H9 (cell line): ENCODE results near the gene ACYP1. TPM values are rescaled to one million over a fixed set of nuclear protein-coding genes. Genes with fewer than 3 reads are reported as not detected.

Source experiments
- DNase-seq: peaks from one replicate; pipeline ENCODE4 v3.0.0-alpha.2; 2017
- H2AFZ ChIP-seq: one replicate; pipeline ENCODE4 v1.6.1; 2013; ENCODE audit warnings: mild to moderate bottlenecking, low read length, control low read depth, moderate library complexity
- H2AK5ac ChIP-seq: 2 replicates; pipeline ENCODE4 v1.6.1; 2013; ENCODE audit warnings: low read length, control low read depth, mixed read lengths; ENCODE audit not compliant: insufficient read length
- H2BK120ac ChIP-seq: one replicate; pipeline ENCODE4 v1.6.1; 2013; ENCODE audit warnings: low read depth, mild to moderate bottlenecking, low read length, control low read depth, inconsistent platforms; ENCODE audit not compliant: poor library complexity, severe bottlenecking
- H2BK12ac ChIP-seq: 2 replicates; pipeline ENCODE4 v1.6.1; 2013; ENCODE audit warnings: low read length, control low read depth, mixed read lengths, low read depth; ENCODE audit not compliant: insufficient read length
- H2BK15ac ChIP-seq: 2 replicates; pipeline ENCODE4 v1.6.1; 2013; ENCODE audit warnings: low read depth, low read length, control low read depth
- H2BK20ac ChIP-seq: one replicate; pipeline ENCODE4 v1.6.1; 2013; ENCODE audit warnings: low read depth, mild to moderate bottlenecking, low read length, control low read depth, inconsistent platforms; ENCODE audit not compliant: poor library complexity, severe bottlenecking
- H2BK5ac ChIP-seq: 2 replicates; pipeline ENCODE4 v1.6.1; 2013; ENCODE audit warnings: low read length, control low read depth, mixed read lengths; ENCODE audit not compliant: insufficient read length
- H3K14ac ChIP-seq: 2 replicates; pipeline ENCODE4 v1.6.1; 2013; ENCODE audit warnings: low read length, control low read depth; ENCODE audit not compliant: insufficient read depth
- H3K18ac ChIP-seq: 2 replicates; pipeline ENCODE4 v1.6.1; 2013; ENCODE audit warnings: low read depth, mild to moderate bottlenecking, mixed read lengths, low read length, control low read depth; ENCODE audit not compliant: insufficient read length
- H3K23ac ChIP-seq: 2 replicates; pipeline ENCODE4 v1.6.1; 2013; ENCODE audit warnings: low read length, control low read depth, mixed read lengths, low read depth; ENCODE audit not compliant: insufficient read length
- H3K23me2 ChIP-seq: 2 replicates; pipeline ENCODE4 v1.6.1; 2013; ENCODE audit warnings: low read depth, mild to moderate bottlenecking, mixed read lengths, low read length, control low read depth; ENCODE audit not compliant: insufficient read length, poor library complexity, severe bottlenecking
- H3K27ac ChIP-seq: 2 replicates; pipeline ENCODE4 v1.5.1; 2013; ENCODE audit warnings: low read length, control low read depth, mixed read lengths, low read depth; ENCODE audit not compliant: insufficient read length
- H3K27me3 ChIP-seq: 2 replicates; pipeline ENCODE4 v1.6.1; 2013; ENCODE audit warnings: low read length, control low read depth, inconsistent platforms; ENCODE audit not compliant: insufficient read depth
- H3K4ac ChIP-seq: 2 replicates; pipeline ENCODE4 v1.6.1; 2013; ENCODE audit warnings: low read depth, mild to moderate bottlenecking, control low read depth, inconsistent platforms, low read length, moderate library complexity
- H3K4me1 ChIP-seq: 2 replicates; pipeline ENCODE4 v1.6.1; 2013; ENCODE audit warnings: low read length, control low read depth, inconsistent platforms; ENCODE audit not compliant: insufficient read depth
- H3K4me2 ChIP-seq: 2 replicates; pipeline ENCODE4 v1.6.1; 2013; ENCODE audit warnings: low read length, control low read depth, mixed read lengths; ENCODE audit not compliant: insufficient read length, insufficient read depth
- H3K56ac ChIP-seq: 2 replicates; pipeline ENCODE4 v1.6.1; 2013; ENCODE audit warnings: low read depth, mild to moderate bottlenecking, mixed read lengths, low read length, control low read depth; ENCODE audit not compliant: insufficient read length
- H3K79me1 ChIP-seq: 2 replicates; pipeline ENCODE4 v1.6.1; 2013; ENCODE audit warnings: low read depth, mild to moderate bottlenecking, moderate library complexity, low read length, control low read depth, inconsistent platforms; ENCODE audit not compliant: insufficient read depth, poor library complexity, severe bottlenecking
- H3K79me2 ChIP-seq: 2 replicates; pipeline ENCODE4 v1.6.1; 2013; ENCODE audit warnings: low read length, control low read depth, inconsistent platforms; ENCODE audit not compliant: insufficient read depth
- H3K9ac ChIP-seq: 2 replicates; pipeline ENCODE4 v1.6.1; 2013; ENCODE audit warnings: low read length, control low read depth, mixed read lengths; ENCODE audit not compliant: insufficient read length; ENCODE audit errors: extremely low read depth
- H3K9me3 ChIP-seq: one replicate; pipeline ENCODE4 v1.6.1; 2013; ENCODE audit warnings: low read depth, low read length, inconsistent platforms; ENCODE audit not compliant: control insufficient read depth
- H3T11ph ChIP-seq: one replicate; pipeline ENCODE4 v1.6.1; 2013; ENCODE audit warnings: mild to moderate bottlenecking, low read length, control low read depth, inconsistent platforms
- H4K20me1 ChIP-seq: one replicate; pipeline ENCODE4 v1.6.1; 2013; ENCODE audit not compliant: control insufficient read depth, insufficient read length, insufficient read depth
- H4K5ac ChIP-seq: 2 replicates; pipeline ENCODE4 v1.6.1; 2013; ENCODE audit warnings: low read depth, mild to moderate bottlenecking, mixed read lengths, low read length, control low read depth; ENCODE audit not compliant: insufficient read length
- H4K8ac ChIP-seq: replicated peaks from 2 replicates; pipeline ENCODE4 v1.6.1; 2013; ENCODE audit warnings: low read length, control low read depth, mixed read lengths, low read depth; ENCODE audit not compliant: insufficient read length
- H4K91ac ChIP-seq: 2 replicates; pipeline ENCODE4 v1.6.1; 2013; ENCODE audit warnings: low read depth, mild to moderate bottlenecking, moderate library complexity, mixed read lengths, low read length, control low read depth; ENCODE audit not compliant: insufficient read length
- H3K27ac Mint-ChIP-seq, 3 experiments: 2 replicates in 2 of 3; 3 replicates in 1 of 3; pipeline ENCODE4 v1.8.0; 2020 to 2021; ENCODE audit warnings: mixed read lengths in 3 of 3, mild to moderate bottlenecking in 1 of 3, moderate library complexity in 1 of 3
- H3K27me3 Mint-ChIP-seq: 2 replicates; pipeline ENCODE4 v1.8.0; 2021; ENCODE audit warnings: low read depth, mild to moderate bottlenecking, moderate library complexity, mixed read lengths
- H3K36me3 Mint-ChIP-seq, 3 experiments: 2 replicates in 2 of 3; 3 replicates in 1 of 3; pipeline ENCODE4 v1.8.0; 2020 to 2021; ENCODE audit warnings: low read depth in 3 of 3, mixed read lengths in 3 of 3; ENCODE audit not compliant: insufficient read depth in 1 of 3
- H3K4me1 Mint-ChIP-seq, 2 experiments: 2 replicates each; pipeline ENCODE4 v1.8.0; 2020; ENCODE audit warnings: mixed read lengths in 2 of 2
- H3K4me3 Mint-ChIP-seq, 2 experiments: 2 replicates in 1 of 2; 3 replicates in 1 of 2; pipeline ENCODE4 v1.8.0; 2020 to 2021; ENCODE audit warnings: mild to moderate bottlenecking in 2 of 2, mixed read lengths in 2 of 2, moderate library complexity in 1 of 2
- H3K9me3 Mint-ChIP-seq, 2 experiments: 2 replicates in 1 of 2; 3 replicates in 1 of 2; pipeline ENCODE4 v1.8.0; 2020; ENCODE audit warnings: mild to moderate bottlenecking in 2 of 2, mixed read lengths in 2 of 2, moderate library complexity in 1 of 2
- WGBS: extraction: QIAGEN DNeasy Blood & Tissue Kit; methylation state at CpG from one replicate; pipeline ENCODE4 v1.1.7; 2013; ENCODE audit warnings: missing lambda C conversion rate, low lambda C conversion rate, mixed read lengths; ENCODE audit not compliant: insufficient read length; ENCODE audit errors: extremely low coverage; 5-methylcytosine and 5-hydroxymethylcytosine counted together
- total RNA-seq: library from RNA; stranded (reverse); gene quantifications from 2 replicates; pipeline ENCODE4 v1.2.1, GENCODE V29; 2021
- TF ChIP-seq, protein P1 (sequence below): fragments of 200-600 bp; sonication (generic); conservative IDR thresholded peaks from 3 replicates; pipeline ENCODE4 v1.8.0; 2021; ENCODE audit warnings: antibody characterized with exemption, mild to moderate bottlenecking

The ACYP1 gene
- total RNA-seq, 1 experiment from 2014 or later, result 18.9 TPM

DNA sequence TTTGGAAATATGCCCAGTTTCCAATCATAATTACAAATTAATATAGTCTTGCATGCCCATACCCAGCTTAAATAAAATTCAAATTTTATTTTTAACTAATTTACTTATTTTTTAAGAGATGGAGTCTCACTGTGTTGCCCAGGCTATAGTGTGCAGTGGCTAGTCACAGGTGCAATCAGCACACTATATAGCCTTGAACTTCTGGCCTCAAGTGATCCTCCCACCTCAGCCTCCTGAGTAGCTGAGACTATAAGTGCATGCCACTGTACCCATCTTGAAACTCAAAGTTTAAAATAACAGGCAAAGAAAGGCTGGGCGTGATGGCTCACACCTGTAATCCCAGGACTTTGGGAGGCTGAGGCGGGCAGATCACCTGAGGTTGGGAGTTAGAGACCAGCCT, 22.9 kb downstream of the ACYP1 start:
- Mint-ChIP-seq H3K9me3 (no peaks in the 10 kb centered on the region), H3K4me3 (no peak overlapping the region), H3K27me3 (no peaks in the 10 kb centered on the region), H3K4me1 (no peaks in the 10 kb centered on the region), H3K27ac (no peak overlapping the region), H3K36me3 (peaks cover 1 to 26% (median 12%) of the 10 kb centered on the region in 3 experiments; a peak in 5 of 7 replicates)
- H2AFZ ChIP-seq, result no peak overlapping the region
- no peak for DNase-seq
- no peak overlapping the region for H3K23ac ChIP-seq
- no peaks in the 10 kb centered on the region for H4K20me1 ChIP-seq
- H3K27me3 ChIP-seq, result no peaks in the 10 kb centered on the region
- H2BK15ac ChIP-seq, result no peak overlapping the region
- no CpG with 5 or more reads among the region's 2 CpGs for WGBS
- H3K4me2 ChIP-seq, result no peak overlapping the region
- H3K79me1 ChIP-seq, result no peaks in the 10 kb centered on the region
- H3T11ph ChIP-seq, result no peak overlapping the region
- H4K5ac ChIP-seq, result no peak overlapping the region
- no peak overlapping the region for H2BK5ac ChIP-seq
- H3K23me2 ChIP-seq, result no peaks in the 10 kb centered on the region
- no peaks in the 10 kb centered on the region for H3K4me1 ChIP-seq
- H3K56ac ChIP-seq, result no peak overlapping the region
- H3K14ac ChIP-seq, result no peak overlapping the region
- no peak overlapping the region for H3K9ac ChIP-seq
- no peak overlapping the region for H3K18ac ChIP-seq
- no peak overlapping the region for H4K8ac ChIP-seq
- no peak overlapping the region for H2BK20ac ChIP-seq
- H3K79me2 ChIP-seq, result no peaks in the 10 kb centered on the region
- H2BK120ac ChIP-seq, result no peak overlapping the region
- no peaks in the 10 kb centered on the region for H3K9me3 ChIP-seq
- no peak overlapping the region for H2AK5ac ChIP-seq
- H4K91ac ChIP-seq, result no peak overlapping the region
- TF ChIP-seq, protein P1, sequence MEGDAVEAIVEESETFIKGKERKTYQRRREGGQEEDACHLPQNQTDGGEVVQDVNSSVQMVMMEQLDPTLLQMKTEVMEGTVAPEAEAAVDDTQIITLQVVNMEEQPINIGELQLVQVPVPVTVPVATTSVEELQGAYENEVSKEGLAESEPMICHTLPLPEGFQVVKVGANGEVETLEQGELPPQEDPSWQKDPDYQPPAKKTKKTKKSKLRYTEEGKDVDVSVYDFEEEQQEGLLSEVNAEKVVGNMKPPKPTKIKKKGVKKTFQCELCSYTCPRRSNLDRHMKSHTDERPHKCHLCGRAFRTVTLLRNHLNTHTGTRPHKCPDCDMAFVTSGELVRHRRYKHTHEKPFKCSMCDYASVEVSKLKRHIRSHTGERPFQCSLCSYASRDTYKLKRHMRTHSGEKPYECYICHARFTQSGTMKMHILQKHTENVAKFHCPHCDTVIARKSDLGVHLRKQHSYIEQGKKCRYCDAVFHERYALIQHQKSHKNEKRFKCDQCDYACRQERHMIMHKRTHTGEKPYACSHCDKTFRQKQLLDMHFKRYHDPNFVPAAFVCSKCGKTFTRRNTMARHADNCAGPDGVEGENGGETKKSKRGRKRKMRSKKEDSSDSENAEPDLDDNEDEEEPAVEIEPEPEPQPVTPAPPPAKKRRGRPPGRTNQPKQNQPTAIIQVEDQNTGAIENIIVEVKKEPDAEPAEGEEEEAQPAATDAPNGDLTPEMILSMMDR, result no peak
- H2BK12ac ChIP-seq, result no peak overlapping the region
- no peak overlapping the region for H3K4ac ChIP-seq
- no peak overlapping the region for H3K27ac ChIP-seq
